ENCODE data around the gene EML2.
"Not testable (repeated sequence)": the region's sequence is repeated elsewhere in the genome, so short reads cannot be mapped to it uniquely, and the experiment has no call there.

Gene EML2

DNA sequence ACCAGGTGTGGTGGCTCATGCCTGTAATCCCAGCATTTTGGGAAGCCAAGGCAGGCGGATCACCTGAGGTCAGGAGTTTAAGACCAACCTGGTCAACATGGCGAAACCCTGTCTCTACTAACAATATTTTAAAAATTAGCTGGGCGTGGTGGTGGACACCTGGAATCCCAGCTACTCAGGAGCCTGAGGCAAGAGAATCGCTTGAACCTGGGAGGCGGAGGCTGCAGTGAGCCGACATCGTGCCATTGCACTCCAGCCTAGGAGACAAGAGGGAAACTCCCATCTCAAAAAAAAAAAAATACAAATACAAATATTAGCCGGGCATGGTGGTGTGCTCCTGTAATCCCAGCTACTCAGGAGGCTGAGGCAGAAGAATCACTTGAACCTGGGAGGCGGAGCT lies 24.1 kb downstream of the EML2 start:
- not testable (repeated sequence) for H3K27ac ChIP-seq (ENCODE audit: low read depth, low read length)

DNA sequence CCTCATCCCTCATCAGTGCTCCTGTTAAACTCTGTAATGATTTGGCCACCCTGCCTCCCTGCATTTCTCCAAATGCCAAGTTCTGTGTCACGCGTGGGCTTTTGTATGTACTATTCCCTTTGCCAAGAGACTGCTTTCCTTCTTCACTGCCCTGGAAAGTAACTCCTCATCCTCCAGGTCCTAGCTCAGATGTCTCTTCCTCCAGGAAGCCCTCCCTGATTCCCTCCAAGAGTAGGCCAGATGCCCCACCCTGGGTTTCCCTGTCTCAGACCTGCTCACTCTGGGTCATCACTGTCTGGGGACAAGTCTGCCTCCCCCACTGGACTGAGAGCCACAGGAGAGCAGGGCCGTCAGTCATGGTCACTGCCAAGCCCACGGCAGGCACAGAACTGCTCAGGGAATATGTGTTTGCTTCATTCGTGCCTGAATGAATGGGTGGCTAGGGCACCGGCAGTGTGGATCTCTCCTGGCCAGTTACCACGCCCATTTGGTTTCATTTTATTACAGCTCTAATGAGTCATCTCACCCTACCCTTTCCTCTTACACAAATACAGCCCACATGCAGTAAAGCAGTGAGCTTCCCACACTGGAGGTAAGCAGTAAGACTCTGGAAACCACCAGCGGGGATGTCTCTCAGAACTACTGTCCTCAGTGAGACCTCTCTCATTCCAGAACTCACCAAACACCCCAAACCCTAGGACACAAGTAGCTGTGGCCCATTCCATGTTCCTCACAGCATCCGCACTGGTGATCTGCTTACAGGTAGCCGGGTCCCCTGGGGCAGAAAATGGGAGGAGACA lies 25.1 kb downstream of the EML2 start:
- no peak overlapping the region for H3K9ac ChIP-seq (ENCODE audit: low read depth, low read length)
- H3K36me3 ChIP-seq (ENCODE audit: control insufficient read depth, insufficient read depth, low read length): peaks cover 29% of the 10 kb centered on the region
- H3K4me1 ChIP-seq (ENCODE audit: control insufficient read depth, insufficient read depth, low read length): no peaks in the 10 kb centered on the region; the same call in 1 of the 2 replicates
- H3K4me3 ChIP-seq (ENCODE audit: low read depth, low read length): no peak overlapping the region
- no peaks in the 10 kb centered on the region for H3K27me3 ChIP-seq (ENCODE audit: control insufficient read depth, insufficient read depth, low read length)
- H3K9me3 ChIP-seq (ENCODE audit: control insufficient read depth, insufficient read depth, low read length): no peaks in the 10 kb centered on the region
- H3K27ac ChIP-seq (ENCODE audit: low read depth, low read length): no peak overlapping the region

More for the DNA sequence above, 24.1 kb downstream of the EML2 start:
- not testable (repeated sequence) for H3K9ac ChIP-seq (ENCODE audit: low read depth, low read length); H3K4me3 ChIP-seq (ENCODE audit: low read depth, low read length); H3K27me3 ChIP-seq (ENCODE audit: control insufficient read depth, insufficient read depth, low read length); H3K4me1 ChIP-seq (ENCODE audit: control insufficient read depth, insufficient read depth, low read length); H3K9me3 ChIP-seq (ENCODE audit: control insufficient read depth, insufficient read depth, low read length)
- peaks cover 33% of the 10 kb centered on the region for H3K36me3 ChIP-seq (ENCODE audit: control insufficient read depth, insufficient read depth, low read length)

DNA sequence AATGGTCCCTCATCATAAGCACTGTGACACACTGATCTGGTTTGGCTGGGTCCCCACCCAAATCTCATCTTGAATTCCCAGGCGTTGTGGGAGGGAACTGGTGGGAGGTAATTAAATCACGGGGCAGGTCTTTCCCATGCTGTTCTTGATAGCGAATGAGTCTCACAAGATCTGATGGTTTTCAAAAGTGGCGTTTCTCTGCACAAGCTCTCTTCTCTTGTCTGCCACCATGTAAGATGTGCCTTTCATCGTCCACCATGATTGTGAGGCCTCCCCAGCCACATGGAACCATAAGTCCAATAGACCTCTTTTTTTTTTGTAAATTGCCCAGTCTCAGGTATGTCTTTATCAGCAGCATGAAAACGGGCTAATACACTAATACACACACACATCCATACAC lies 30.2 kb downstream of the EML2 start:
- Histone ChIP-seq H3K4me3 (ENCODE audit: low read depth, low read length) (no peak overlapping the region), H3K27ac (ENCODE audit: low read depth, low read length) (no peak overlapping the region), H3K4me1 (ENCODE audit: control insufficient read depth, insufficient read depth, low read length) (peaks cover 3% of the 10 kb centered on the region; the same call in 1 of the 2 replicates), H3K27me3 (ENCODE audit: control insufficient read depth, insufficient read depth, low read length) (no peaks in the 10 kb centered on the region), H3K9me3 (ENCODE audit: control insufficient read depth, insufficient read depth, low read length) (no peaks in the 10 kb centered on the region), H3K36me3 (ENCODE audit: control insufficient read depth, insufficient read depth, low read length) (peaks cover 14% of the 10 kb centered on the region), H3K9ac (ENCODE audit: low read depth, low read length) (no peak overlapping the region)

DNA sequence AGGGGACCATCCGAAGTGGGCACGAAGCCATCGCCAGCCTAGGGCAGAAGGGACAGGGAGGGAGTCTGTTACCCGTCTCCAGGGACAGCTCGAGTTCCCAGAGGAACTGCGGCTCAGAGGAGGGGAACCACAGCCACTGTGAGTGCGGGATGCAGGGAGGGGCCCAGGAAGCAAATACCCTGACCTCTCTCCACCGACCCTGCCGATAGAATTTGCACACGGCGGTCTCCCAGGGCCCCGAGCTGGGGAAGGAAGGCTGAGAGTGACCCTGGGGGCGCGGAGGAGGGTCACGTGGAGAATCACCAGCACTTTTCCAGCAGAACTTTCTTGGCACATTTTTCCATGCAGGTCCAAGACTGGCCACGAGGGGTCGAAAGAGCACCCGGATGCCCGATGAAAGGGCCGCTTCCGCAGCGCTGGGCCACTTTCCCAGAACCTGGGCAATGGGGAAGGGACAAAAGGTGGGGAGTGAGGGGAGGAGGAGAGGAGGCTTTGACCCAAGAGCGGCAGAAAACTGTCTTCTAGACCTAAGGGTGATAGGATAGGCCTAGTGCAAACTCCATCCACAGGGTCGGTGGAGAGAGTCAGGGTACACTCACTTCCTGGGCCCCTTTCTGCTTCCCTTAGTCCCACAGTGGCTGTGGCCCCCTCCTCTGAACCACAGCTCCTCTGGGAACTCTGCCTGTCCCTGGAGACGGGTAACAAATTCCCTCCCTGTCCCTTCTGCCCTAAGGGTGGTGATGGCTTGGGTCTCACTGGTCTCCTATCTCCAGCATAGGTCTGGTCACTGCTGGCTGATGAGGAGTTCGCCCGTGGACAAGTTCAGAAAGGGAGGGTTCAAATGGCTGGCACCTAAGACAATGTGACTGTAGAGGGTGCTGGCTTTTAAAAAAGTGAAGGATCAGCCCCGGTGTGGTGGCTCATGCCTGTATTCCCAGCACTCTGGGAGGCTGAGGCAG lies 31.8 kb downstream of the EML2 start:
- H3K4me3 ChIP-seq (ENCODE audit: low read depth, low read length): peak overlapping the region; percentile 58
- no peaks in the 10 kb centered on the region for H3K9me3 ChIP-seq (ENCODE audit: control insufficient read depth, insufficient read depth, low read length)
- H3K4me1 ChIP-seq (ENCODE audit: control insufficient read depth, insufficient read depth, low read length): peaks cover 3% of the 10 kb centered on the region; the same call in 1 of the 2 replicates
- H3K9ac ChIP-seq (ENCODE audit: low read depth, low read length): no peak overlapping the region
- H3K36me3 ChIP-seq (ENCODE audit: control insufficient read depth, insufficient read depth, low read length): peaks cover 5% of the 10 kb centered on the region
- peaks cover 9% of the 10 kb centered on the region for H3K27me3 ChIP-seq (ENCODE audit: control insufficient read depth, insufficient read depth, low read length)
- H3K27ac ChIP-seq (ENCODE audit: low read depth, low read length): no peak overlapping the region

DNA sequence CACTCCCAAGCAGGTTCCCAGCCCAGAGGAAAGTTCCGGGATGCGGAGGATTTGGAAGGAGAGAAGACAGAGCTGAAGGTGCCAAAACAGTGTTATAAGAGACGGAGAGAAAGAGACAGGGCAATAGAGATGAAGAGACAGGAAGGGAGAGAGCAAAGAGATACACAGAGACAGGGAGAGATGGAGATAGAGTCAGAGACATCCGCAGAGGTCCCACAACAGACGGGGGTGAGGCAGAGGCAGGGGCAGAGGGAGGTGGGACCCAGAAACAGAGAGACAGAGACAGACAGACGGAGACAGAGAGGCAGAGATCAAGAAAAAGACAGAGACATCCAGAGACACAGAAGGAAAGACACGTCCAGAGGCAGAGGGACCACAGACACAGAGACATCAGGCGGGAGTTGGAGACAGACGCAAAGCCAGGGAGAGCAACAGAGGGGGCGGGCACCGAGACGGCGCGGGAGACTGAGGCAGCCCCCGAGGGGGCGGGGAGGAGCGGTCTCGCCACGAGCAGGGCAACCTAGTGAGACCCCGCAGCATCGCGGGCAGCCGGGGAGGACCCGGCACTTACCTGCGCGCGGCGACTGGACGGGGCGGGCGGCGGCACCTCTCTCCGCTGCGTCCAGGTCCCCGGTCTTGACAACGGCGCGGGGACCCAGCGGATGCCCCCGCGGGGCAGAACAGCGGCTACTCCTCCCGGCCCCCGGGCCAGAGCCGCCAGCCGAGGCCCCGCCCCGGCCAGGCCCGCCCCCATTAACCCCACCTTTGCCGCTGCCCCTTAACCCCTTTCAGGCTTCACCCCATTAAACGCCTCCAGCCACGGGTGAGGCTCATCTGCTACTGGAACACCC lies 37.4 kb downstream of the EML2 start, which contains the start of gene GPR4:
Gene GPR4 (minus strand): TSS at position 689 of the 851 bp plus-strand sequence. CDS start 10,346 bp downstream, outside the sequence.
- no peaks in the 10 kb centered on the region for H3K9me3 ChIP-seq (ENCODE audit: control insufficient read depth, insufficient read depth, low read length)
- peak within 1 kb of the TSS; percentile 57 for H3K4me3 ChIP-seq (ENCODE audit: low read depth, low read length)
- no peak within 1 kb of the TSS for H3K27ac ChIP-seq (ENCODE audit: low read depth, low read length)
- H3K4me1 ChIP-seq (ENCODE audit: control insufficient read depth, insufficient read depth, low read length): peaks cover 24% of the 10 kb centered on the region
- H3K36me3 ChIP-seq (ENCODE audit: control insufficient read depth, insufficient read depth, low read length): no peaks in the 10 kb centered on the region
- H3K9ac ChIP-seq (ENCODE audit: low read depth, low read length): no peak within 1 kb of the TSS
- peaks cover 56% of the 10 kb centered on the region for H3K27me3 ChIP-seq (ENCODE audit: control insufficient read depth, insufficient read depth, low read length)

DNA sequence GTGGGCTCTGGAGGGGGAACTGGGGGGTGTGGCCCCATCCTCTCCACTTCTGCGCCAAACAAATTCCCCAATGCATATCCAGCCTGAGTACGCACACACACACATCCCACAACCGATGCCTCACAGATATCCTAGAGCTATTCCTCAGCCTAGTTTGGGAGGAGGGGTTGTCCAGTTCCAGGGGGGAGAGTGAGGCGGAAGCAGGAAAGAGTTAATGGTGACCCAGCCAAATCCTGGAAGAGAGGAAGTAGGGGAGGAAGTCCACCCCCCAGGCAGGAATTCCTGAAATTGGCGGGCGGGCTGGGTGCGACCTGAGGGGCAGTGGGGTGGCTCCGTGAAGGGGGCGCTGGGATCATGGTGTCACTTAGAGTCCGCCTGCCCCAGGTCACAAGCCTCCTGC lies 38.1 kb downstream of the EML2 start:
- H3K27me3 ChIP-seq (ENCODE audit: control insufficient read depth, insufficient read depth, low read length): peaks cover 56% of the 10 kb centered on the region
- H3K27ac ChIP-seq (ENCODE audit: low read depth, low read length): no peak overlapping the region
- H3K4me3 ChIP-seq (ENCODE audit: low read depth, low read length): no peak overlapping the region
- peaks cover 24% of the 10 kb centered on the region for H3K4me1 ChIP-seq (ENCODE audit: control insufficient read depth, insufficient read depth, low read length)
- no peaks in the 10 kb centered on the region for H3K9me3 ChIP-seq (ENCODE audit: control insufficient read depth, insufficient read depth, low read length)
- no peaks in the 10 kb centered on the region for H3K36me3 ChIP-seq (ENCODE audit: control insufficient read depth, insufficient read depth, low read length)
- H3K9ac ChIP-seq (ENCODE audit: low read depth, low read length): no peak overlapping the region

DNA sequence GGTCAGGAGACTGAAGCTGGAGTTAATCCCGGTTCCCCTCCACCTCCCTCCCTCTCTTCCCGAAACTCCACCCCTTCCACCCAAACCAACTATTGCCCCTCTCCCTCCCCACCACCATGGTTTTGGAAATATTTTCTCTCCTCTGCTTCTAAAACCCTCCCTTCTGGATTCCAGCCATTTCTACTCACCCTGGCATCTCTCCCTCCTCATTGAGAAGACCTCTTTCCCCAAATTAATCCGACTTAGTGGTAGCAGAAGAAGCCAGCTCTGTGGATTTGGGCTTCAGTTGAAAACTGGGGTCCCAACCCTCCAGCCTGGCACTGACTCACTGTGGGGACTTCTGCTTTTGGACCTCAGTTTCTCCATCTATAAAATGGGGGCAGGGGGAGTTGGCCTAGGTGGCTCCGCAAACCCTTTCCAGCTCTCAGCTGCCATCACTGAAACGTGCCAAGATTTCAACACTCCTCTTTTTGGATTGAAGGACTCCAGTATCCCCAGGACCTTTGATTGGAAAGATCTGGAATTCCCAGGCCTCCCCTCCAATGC lies 38.8 kb downstream of the EML2 start:
- H3K9me3 ChIP-seq (ENCODE audit: control insufficient read depth, insufficient read depth, low read length): no peaks in the 10 kb centered on the region
- peaks cover 24% of the 10 kb centered on the region for H3K4me1 ChIP-seq (ENCODE audit: control insufficient read depth, insufficient read depth, low read length)
- H3K4me3 ChIP-seq (ENCODE audit: low read depth, low read length): no peak overlapping the region
- H3K36me3 ChIP-seq (ENCODE audit: control insufficient read depth, insufficient read depth, low read length): no peaks in the 10 kb centered on the region
- peaks cover 56% of the 10 kb centered on the region for H3K27me3 ChIP-seq (ENCODE audit: control insufficient read depth, insufficient read depth, low read length)
- no peak overlapping the region for H3K9ac ChIP-seq (ENCODE audit: low read depth, low read length)
- no peak overlapping the region for H3K27ac ChIP-seq (ENCODE audit: low read depth, low read length)

DNA sequence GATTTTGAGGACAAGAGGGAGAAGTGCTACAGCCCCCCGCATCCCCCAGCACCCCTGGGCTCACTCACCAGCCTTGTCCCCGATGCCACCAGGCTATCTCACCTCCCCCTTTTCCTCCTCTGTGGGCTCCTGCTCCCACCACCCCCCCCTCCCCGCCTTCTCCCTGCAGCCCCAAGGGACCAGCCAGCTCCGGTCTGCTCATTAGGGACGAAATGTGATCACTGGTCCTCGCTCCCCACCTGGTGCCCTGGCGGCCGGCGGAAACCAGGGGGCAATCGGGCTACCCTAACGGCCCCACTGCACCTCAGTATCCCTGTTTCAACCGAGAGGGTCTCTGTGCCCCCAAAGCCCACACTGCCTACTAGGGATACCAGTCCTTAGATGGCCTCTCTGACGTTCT lies 39.9 kb downstream of the EML2 start:
- Histone ChIP-seq H3K9ac (ENCODE audit: low read depth, low read length) (no peak overlapping the region), H3K4me3 (ENCODE audit: low read depth, low read length) (no peak overlapping the region), H3K4me1 (ENCODE audit: control insufficient read depth, insufficient read depth, low read length) (peaks cover 24% of the 10 kb centered on the region), H3K27me3 (ENCODE audit: control insufficient read depth, insufficient read depth, low read length) (peaks cover 56% of the 10 kb centered on the region), H3K36me3 (ENCODE audit: control insufficient read depth, insufficient read depth, low read length) (no peaks in the 10 kb centered on the region), H3K27ac (ENCODE audit: low read depth, low read length) (no peak overlapping the region), H3K9me3 (ENCODE audit: control insufficient read depth, insufficient read depth, low read length) (no peaks in the 10 kb centered on the region)

DNA sequence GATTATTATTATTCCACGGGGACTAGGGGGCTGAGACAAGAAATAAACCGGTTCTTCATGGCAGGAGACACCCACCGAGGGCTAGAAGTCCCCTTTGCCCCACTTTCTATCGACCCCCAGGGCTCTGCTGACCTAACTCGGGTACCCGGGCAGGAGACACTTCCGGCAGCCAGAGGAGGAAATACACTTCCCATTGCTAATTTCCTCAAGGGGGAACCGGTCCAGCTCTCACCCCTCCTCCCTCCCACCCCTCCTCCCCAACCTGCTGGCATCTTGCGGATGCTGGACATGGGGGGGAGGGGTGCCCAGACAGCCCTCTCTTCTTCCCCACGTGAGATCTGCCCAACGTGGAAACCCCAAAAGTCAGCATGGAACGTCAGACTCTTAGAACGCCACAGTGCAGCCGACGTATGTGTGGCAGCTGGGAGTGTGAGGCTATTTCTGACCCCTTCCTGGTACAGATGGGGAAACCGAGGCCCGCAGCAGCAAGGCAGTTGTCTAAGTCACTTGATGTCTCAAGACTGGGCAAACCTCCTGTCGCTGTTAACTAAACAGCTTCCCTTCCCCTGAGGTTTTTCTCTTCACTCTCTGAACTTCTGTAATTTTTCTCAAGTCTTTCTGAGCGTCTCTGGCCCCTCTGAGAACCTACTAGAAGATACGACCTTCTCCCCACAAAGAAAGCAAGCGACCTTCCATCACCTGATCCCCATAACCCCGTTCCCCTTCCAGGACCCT lies 40.8 kb downstream of the EML2 start:
- peak overlapping the region; percentile 46 for H3K4me3 ChIP-seq (ENCODE audit: low read depth, low read length)
- H3K27ac ChIP-seq (ENCODE audit: low read depth, low read length): peak overlapping the region; percentile 33
- peaks cover 56% of the 10 kb centered on the region for H3K27me3 ChIP-seq (ENCODE audit: control insufficient read depth, insufficient read depth, low read length)
- H3K9ac ChIP-seq (ENCODE audit: low read depth, low read length): no peak overlapping the region
- peaks cover 24% of the 10 kb centered on the region for H3K4me1 ChIP-seq (ENCODE audit: control insufficient read depth, insufficient read depth, low read length)
- no peaks in the 10 kb centered on the region for H3K9me3 ChIP-seq (ENCODE audit: control insufficient read depth, insufficient read depth, low read length)
- H3K36me3 ChIP-seq (ENCODE audit: control insufficient read depth, insufficient read depth, low read length): no peaks in the 10 kb centered on the region

All from HUES48 (cell line).